ENCODE measurements around the gene IRS1. TPM values are rescaled to one million over a fixed set of nuclear protein-coding genes. Genes with fewer than 3 reads are reported as not detected.

IRS1 gene
- polyA plus RNA-seq, 10 donors, result 13.6 to 22.0 (median 16.1) TPM

DNA sequence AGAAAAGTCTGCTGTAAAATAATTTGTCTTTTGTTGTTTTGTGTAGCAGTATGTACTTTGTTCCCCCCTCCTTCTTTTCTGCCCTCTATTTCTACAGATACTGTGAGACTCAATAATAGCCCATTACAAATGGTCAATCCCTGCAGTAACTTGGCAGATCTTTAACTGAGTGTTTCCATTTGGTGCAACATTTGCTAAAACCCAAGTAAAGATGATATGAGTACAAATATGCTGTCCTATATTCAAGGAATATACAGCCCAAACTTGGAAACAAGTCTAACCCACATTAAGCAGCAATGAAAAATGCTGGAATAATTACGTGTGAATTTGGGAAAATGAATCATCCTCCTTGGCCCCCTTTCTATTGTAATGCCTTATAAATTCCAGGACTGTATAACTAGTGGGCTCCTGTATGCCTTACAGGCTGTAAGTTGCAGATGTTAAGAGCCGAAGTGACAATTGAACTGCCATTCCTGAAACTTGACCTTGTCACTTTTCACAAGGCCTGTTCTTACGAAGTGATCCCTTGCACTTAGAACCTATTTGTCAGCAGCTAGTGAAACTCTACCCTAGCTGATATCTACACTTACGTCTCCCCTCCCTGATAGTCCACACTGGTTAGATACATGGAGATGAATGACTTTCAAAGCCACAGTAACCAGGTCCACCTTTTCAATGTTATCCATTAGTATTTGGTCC is 104.9 kb downstream of the IRS1 start:
- DNase-seq, result no peak

DNA sequence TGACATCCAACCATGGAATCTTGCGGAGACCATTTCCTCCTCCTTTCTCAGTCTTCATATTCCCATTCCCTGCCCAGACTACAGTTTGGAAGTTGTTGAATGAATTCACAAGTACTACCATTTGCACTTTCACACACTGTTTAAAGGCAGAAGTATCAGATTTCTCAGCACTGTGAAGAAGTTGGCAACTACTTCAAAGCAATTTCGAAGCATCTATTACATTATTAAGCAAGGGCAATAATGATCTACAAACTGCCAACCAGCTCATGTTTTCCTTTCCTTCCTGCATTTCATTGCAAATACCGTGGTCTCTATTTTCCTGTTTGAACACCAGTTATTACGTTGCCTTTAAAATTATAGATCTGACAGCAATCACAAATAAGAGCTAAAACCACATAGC is 105.5 kb downstream of the IRS1 start:
- no peak for DNase-seq

DNA sequence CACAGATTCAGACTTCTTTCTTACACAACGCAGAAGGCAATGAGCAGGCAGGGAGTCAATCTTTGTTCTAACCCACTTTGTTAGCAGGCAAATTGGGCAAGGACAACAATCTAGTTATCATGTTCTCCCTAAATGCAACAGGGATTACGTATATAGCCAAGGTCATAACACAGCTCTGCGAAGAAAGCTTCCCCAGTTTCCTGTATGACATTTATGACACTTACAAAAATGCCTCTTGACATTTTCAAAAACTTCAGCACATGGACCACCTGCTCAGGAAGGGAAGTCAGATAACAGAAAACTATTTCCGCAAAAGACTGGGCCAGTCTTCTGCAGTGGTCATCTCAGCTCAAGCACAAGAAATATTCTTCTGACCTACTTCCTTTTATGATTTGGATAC is 106.1 kb downstream of the IRS1 start:
- DNase-seq, result no peak

DNA sequence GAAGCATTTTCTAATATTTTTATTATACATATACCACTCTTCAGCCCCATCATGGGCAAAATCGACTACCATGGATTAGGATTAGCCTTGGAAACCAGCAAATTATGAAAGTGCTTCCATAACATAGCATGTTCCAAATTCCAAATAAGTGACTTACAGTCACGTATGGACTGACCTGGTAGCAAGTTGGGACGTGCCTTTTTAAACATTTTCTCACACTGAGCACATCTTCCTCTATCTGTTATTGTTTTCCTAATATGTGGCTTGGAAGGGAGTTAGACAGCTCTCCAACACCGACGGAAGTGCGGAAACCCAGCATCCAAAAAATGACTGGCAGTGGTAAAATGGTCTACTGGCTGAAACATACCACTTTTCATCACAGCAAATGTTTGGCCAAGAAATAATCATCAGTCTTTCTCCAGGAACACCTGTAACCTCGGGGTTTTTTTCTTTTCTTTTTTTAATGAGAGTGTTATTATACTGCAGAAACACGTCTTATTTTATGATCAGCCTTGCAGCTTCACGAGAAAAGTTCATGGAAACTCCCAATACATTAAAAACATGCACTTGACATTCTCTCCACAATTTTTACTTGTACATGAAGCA is 107.0 kb downstream of the IRS1 start:
- no peak for DNase-seq

DNA sequence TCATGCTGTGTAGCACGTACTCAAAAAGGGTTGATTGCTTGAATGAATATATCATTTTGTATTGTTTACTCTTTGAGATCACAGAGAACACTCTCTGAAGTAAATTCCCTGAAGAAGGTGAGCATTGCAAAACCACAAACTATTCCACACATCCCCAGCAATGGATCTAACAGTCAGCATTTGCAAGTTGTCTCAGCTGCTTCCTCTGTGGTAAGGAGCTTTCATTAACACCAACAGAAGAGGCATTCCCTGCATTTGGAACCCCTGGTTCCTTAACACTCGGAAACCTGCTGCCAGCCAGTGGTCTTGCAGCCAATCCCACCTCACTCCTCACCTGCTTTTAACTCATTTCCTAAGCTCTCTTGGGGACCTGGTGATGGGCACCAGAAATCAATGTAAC is 108.4 kb downstream of the IRS1 start:
- DNase-seq, result no peak

DNA sequence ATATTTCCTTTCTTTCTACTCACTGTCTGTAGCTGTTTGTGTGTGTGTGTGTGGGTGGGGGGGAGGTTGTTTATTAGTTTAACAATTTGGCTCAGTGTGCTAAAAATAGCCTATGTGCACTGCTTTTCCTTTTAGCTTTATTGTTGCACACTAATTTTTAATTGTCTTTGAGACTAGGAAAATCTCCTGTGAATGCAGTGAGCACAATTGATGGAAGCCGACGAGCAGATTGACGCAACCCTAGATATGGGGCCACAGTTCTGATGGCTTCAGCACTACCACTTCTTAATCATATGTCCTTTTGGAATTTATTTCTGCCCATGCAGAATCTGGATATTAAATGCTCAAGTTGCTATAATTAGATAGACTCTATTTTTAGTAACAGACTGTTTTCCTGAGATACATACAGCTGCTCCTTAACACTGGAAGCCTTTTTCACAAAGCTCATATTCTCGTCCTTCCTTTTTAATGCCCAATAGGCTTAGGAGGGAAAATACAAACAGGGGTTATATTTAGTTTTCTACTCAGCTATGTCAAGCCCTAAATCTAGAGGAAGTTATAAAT is 109.1 kb downstream of the IRS1 start:
- DNase-seq, result peak in 2 of 3 donors; percentile 52 to 76

DNA sequence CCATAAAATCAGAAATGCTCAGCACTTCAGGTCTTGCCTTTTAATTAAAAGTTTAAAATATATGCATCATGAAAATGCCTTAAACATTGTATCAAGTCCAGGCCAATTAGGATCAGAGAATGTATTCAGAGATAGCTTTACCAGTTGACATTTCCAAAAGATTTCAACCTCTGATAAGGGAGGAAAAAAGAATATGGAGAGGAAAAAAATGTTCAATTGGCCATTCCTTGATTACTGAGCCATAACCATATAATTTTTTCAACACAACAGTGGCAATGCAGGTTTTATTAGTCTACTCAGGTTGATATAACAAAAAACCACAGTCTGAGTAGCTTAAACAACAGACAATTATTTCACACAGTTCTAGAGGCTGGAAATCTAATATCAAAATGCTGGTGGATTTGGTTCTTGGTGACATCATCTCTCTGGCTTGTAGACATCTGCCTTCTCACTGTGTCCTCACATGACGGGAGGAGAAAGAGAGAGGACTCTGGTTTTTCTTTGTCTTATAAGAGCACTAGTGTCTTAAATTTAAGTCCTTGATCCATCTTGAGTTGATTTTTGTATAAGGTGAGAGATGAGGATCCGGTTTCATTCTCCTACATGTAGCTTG is 111.9 kb downstream of the IRS1 start:
- DNase-seq, result no peak

DNA sequence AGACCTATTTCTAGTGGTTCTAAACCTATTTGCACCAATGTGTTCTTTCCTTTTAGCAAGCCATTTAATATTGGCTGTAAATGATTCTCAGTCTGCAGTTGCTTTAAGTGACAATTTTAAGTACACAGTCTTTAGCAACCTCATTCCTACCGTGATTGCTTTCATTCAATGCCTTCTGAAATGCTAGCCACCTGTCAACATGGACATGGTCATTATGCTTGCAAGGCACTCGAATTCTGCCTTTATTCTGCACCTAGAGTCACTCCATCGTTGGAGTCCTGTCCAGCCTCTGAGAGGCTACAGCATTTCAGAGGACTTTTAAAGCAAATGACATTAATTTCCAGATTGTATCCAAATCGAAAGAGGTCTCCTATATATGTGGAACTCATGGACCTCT is 115.1 kb downstream of the IRS1 start:
- DNase-seq, result no peak

DNA sequence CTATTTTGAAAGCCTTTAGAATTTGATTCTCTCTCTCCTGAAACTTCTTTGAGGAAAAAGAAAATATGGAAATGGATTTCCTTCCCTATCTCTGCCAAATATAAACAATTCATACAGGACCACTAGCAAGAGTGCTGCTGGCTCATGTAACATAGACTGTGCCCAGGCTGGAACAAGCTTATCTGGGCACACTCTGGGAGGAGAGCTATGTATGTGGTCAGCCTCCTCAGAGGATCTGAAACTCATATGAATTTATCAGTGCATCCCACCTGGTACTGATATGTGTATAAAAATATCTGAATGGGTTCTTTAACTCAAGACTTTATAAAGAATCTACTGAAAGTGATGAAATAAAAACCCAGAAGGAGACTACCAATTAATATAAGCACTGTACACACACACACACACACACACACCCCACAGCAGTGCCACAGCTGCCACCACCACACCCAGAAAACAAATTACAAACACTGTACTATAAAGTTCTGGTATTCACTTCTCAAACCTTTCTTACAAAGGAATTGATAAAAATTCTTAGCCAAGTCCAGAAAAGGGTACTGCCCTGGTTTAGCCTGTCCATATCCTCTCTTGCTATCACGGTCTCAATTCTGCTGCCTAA is 115.6 kb downstream of the IRS1 start:
- no peak for DNase-seq

DNA sequence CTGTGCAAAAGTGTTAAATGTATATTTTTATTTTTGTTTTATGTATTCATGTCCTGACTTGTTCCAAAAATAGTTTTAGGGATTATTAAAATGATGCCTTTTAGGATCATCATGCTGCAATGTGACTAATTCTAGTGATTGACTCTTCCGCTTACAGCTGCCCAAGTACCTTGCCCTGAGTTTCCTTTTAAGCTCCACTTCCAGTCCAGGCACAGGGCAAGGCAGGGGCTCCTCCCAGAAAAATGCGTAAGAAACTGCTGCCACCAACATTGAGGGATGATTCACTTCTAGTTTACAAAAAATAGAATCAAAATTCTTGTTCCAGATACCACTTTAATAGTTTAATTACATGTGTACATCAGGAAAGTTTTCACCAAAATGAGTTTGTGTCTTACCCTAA is 116.4 kb downstream of the IRS1 start:
- no peak for DNase-seq

Other genes starting within 250 kb of the IRS1 start
- 10 to 100 TPM; 12.5 to 20.6 (median 15.5) TPM for gene RHBDD1, start 36.2 kb upstream of the IRS1 start, polyA plus RNA-seq (ENCODE audit: insufficient read length in 10 of 10)